Lung (tissue), 12 donors: ENCODE data around the gene GOLGA6L10. TPM values are rescaled to one million over a fixed set of nuclear protein-coding genes. Genes with fewer than 3 reads are reported as not detected.

ENCODE experiments used
- ATAC-seq: fragments of 200-7000 bp; cut with Tn5 transposase; one replicate; pipeline ENCODE4 v1.9.1; 2020; ENCODE audit warnings: moderate number of reproducible peaks; ENCODE audit not compliant: insufficient read depth, low FRiP score
- DNase-seq, 3 donors: peaks; one replicate each; pipeline ENCODE4 v3.0.0-alpha.2; 2013 to 2017
- H3K27ac ChIP-seq, 2 donors: one replicate each; pipeline ENCODE4 v1.5.1; 2013; ENCODE audit warnings: mild to moderate bottlenecking in 2 of 2, moderate library complexity in 2 of 2, control low read depth in 1 of 2, inconsistent platforms in 1 of 2, low read depth in 1 of 2, low read length in 1 of 2
- H3K27me3 ChIP-seq, 3 donors: one replicate each; pipeline ENCODE4 v1.5.1; 2013; ENCODE audit warnings: low read length in 2 of 3; ENCODE audit not compliant: control insufficient read depth in 3 of 3, insufficient read depth in 3 of 3
- H3K36me3 ChIP-seq, 4 donors: one replicate each; pipeline ENCODE4 v1.5.1; 2013; ENCODE audit warnings: low read length in 4 of 4, mild to moderate bottlenecking in 1 of 4, moderate library complexity in 1 of 4; ENCODE audit not compliant: control insufficient read depth in 4 of 4, insufficient read depth in 4 of 4
- H3K4me1 ChIP-seq, 5 donors: one replicate each; pipeline ENCODE4 v1.5.1; 2013; ENCODE audit warnings: low read length in 5 of 5, mild to moderate bottlenecking in 2 of 5, moderate library complexity in 1 of 5; ENCODE audit not compliant: control insufficient read depth in 5 of 5, insufficient read depth in 5 of 5
- H3K4me3 ChIP-seq: one replicate; pipeline ENCODE4 v1.5.1; 2013; ENCODE audit warnings: mild to moderate bottlenecking, control low read depth, moderate library complexity
- H3K9ac ChIP-seq, 2 donors: one replicate each; pipeline ENCODE4 v1.5.1; 2013; ENCODE audit warnings: low read length in 2 of 2, control low read depth in 1 of 2; ENCODE audit not compliant: insufficient read depth in 1 of 2
- H3K9me3 ChIP-seq, 4 donors: one replicate each; pipeline ENCODE4 v1.5.1; 2013; ENCODE audit warnings: low read length in 3 of 4, mild to moderate bottlenecking in 1 of 4, moderate library complexity in 1 of 4; ENCODE audit not compliant: control insufficient read depth in 4 of 4, insufficient read depth in 3 of 4
- WGBS, 2 donors: extraction: QIAGEN DNeasy Blood & Tissue Kit; methylation state at CpG; one replicate each; pipeline ENCODE4 v1.1.7; 2013; 5-methylcytosine and 5-hydroxymethylcytosine counted together
- polyA plus RNA-seq, 2 donors: library from polyadenylated mRNA; stranded (reverse); fragments of 200-250 nt; gene quantifications; one replicate each; pipeline ENCODE4 v1.2.1, GENCODE V29; 2013
- total RNA-seq, 2 donors: library from RNA; depleted of rRNA in 1 of 2; stranded (reverse); fragments of >200 nt in 1 of 2; gene quantifications; one replicate each; pipeline ENCODE4 v1.2.1, GENCODE V29; 2014 to 2021
- TF ChIP-seq, protein P1 (sequence below): IDR thresholded peaks from 2 replicates; pipeline ENCODE4 v1.5.1; 2012; ENCODE audit warnings: mild to moderate bottlenecking; ENCODE audit errors: control extremely low read depth, extremely low read depth
- donor health status: control.
- donor health status: control.
- donor health status: Bipolar disorder and iron deficiency.
- donor health status: healthy.
- donor health status: DM: yes; HTN: yes; CAD: no.

GOLGA6L10 gene
- total and polyA plus RNA-seq, 4 donors = 0.63 to 7.0 (median 2.7) TPM

DNA sequence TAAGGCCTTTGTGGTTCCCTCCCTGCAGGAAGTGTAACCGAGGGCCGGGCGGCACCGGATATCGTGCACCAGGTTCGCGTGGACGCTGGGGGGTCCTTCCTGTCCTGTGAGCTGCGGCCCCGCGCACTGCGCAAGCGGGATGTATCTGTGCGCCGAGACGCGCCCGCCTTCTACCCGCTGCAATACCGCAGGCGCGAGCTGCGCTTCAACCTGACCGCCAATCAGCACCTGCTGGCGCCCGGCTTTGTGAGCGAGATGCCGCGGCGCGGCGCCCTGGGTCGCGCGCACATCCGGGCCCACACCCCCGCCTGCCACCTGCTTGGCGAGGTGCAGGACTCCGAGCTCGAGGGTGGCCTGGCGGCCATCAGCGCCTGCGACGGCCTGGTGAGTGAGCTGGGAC is 50.8 kb downstream of the GOLGA6L10 start:
- DNase-seq (peak; percentile 11 to 37 (median 18)), ATAC-seq (no peak)
- Histone ChIP-seq H3K9me3 (no peaks in the 10 kb centered on the region), H3K27me3 (peaks cover 0 to 4% (median 0%) of the 10 kb centered on the region in 3 donors), H3K4me1 (no peaks in the 10 kb centered on the region), H3K9ac (no peak overlapping the region), H3K4me3 (no peak overlapping the region), H3K27ac (no peak overlapping the region), H3K36me3 (no peaks in the 10 kb centered on the region)
- TF ChIP-seq, protein P1, sequence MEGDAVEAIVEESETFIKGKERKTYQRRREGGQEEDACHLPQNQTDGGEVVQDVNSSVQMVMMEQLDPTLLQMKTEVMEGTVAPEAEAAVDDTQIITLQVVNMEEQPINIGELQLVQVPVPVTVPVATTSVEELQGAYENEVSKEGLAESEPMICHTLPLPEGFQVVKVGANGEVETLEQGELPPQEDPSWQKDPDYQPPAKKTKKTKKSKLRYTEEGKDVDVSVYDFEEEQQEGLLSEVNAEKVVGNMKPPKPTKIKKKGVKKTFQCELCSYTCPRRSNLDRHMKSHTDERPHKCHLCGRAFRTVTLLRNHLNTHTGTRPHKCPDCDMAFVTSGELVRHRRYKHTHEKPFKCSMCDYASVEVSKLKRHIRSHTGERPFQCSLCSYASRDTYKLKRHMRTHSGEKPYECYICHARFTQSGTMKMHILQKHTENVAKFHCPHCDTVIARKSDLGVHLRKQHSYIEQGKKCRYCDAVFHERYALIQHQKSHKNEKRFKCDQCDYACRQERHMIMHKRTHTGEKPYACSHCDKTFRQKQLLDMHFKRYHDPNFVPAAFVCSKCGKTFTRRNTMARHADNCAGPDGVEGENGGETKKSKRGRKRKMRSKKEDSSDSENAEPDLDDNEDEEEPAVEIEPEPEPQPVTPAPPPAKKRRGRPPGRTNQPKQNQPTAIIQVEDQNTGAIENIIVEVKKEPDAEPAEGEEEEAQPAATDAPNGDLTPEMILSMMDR = no peak
- whole genome bisulfite sequencing, 2 donors = 19 to 21% methylated on average over 38 to 44 of the region's 44 CpGs

DNA sequence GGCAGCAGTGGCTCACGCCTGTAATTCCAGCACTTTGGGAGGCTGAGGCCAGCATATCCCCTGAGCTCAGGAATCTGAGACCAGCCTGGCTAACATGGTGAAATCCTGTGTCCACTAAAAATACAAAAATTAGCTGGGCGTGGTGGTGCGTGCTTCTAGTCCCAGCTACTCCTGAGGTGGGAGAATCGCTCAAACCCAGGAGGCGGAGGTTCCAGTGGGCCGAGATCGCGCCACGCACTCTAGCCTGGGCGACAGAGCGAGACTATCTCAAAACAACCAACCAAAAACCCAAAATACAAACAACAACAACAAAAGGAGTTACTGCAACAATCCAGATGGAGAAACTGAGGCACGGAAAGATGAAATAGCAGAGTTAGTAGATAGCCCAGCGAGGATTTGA is 51.2 kb downstream of the GOLGA6L10 start:
- peaks cover 0 to 4% (median 0%) of the 10 kb centered on the region in 3 donors for H3K27me3 ChIP-seq
- DNase-seq = no peak
- H3K4me3 ChIP-seq = no peak overlapping the region
- H3K9ac ChIP-seq = no peak overlapping the region
- WGBS, 2 donors = 94 to 97% methylated on average over 13 of the region's 13 CpGs
- TF ChIP-seq, protein P1 = no peak
- H3K27ac ChIP-seq = no peak overlapping the region
- no peaks in the 10 kb centered on the region for H3K36me3 ChIP-seq
- no peaks in the 10 kb centered on the region for H3K9me3 ChIP-seq
- ATAC-seq = no peak
- H3K4me1 ChIP-seq = no peaks in the 10 kb centered on the region

DNA sequence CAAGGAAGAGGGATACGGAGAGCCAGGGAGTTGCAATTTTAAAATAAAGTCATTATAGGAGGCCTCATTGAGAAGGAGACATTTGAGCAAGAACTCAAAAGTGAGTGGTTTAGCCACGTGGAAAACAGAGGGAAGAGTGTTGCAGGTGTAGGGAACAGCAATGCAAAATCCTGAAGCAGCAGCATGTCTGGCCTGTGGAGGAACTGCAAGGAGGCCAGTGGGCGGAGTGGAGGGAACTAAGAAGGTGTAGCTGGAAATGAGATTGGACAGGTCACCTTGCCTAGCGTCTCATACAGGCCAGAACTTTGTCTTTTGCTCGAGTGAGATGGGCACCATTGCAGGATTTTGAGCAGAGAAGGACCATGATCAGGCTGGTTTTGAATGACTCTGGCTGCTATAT is 51.7 kb downstream of the GOLGA6L10 start:
- Histone ChIP-seq H3K36me3 (no peaks in the 10 kb centered on the region), H3K27ac (no peak overlapping the region), H3K9me3 (no peaks in the 10 kb centered on the region), H3K4me3 (no peak overlapping the region), H3K9ac (no peak overlapping the region), H3K27me3 (peaks cover 0 to 4% (median 0%) of the 10 kb centered on the region in 3 donors), H3K4me1 (no peaks in the 10 kb centered on the region)
- ATAC-seq (no peak), DNase-seq (no peak)
- TF ChIP-seq, protein P1 = no peak
- WGBS, 2 donors = 91 to 92% methylated on average over 5 of the region's 5 CpGs

DNA sequence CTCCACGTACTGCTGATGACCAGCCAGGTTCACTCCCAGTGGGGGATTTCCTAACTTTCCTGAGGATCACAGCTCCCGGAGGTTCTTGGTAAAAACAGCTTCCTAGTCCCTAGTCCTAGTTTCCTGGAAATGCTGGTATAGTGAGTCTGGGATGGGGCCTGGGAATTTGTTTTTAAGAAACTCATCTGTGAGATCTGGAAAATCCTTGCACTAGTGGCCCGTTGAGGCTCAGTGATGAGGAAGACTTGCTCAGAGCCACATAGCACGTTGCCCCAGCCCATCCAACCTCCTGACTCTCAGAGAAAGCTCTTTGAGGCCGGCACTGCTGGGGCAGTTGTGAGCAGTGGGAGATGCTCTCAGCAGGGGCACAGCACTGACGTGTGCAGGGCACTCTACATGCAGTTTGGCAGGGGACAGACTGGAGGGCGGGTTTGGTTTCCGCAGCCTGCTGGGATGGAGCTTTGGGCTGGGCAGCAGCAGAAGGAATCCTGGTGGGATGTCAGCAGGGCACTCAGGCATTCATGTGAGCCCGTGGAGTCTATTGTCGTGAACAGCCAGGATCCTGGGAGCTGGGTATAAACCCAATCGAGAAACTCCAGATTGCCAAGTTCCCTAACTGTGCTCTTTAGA is 55.1 kb downstream of the GOLGA6L10 start:
- ATAC-seq (no peak), DNase-seq (no peak)
- Histone ChIP-seq H3K4me1 (no peaks in the 10 kb centered on the region), H3K9ac (no peak overlapping the region), H3K27me3 (peaks cover 0 to 4% (median 0%) of the 10 kb centered on the region in 3 donors), H3K9me3 (no peaks in the 10 kb centered on the region), H3K36me3 (no peaks in the 10 kb centered on the region), H3K27ac (no peak overlapping the region), H3K4me3 (no peak overlapping the region)
- 61 to 72% methylated on average over 11 of the region's 11 CpGs for WGBS, 2 donors
- TF ChIP-seq, protein P1 = no peak
